Mesodermal cell (in vitro differentiated cells): Measurements from ENCODE around the gene ORC3.
"Not testable (repeated sequence)": the region's sequence is repeated elsewhere in the genome, so short reads cannot be mapped to it uniquely, and the experiment has no call there.

Experiments
- H3K27ac ChIP-seq: 2 replicates; pipeline ENCODE4 v1.7.0; 2013; ENCODE audit warnings: mild to moderate bottlenecking, low read depth, low read length, moderate library complexity; ENCODE audit not compliant: severe bottlenecking
- H3K36me3 ChIP-seq: 2 replicates; pipeline ENCODE4 v1.7.1; 2013; ENCODE audit warnings: mild to moderate bottlenecking, low read length, moderate library complexity; ENCODE audit not compliant: control insufficient read depth, insufficient read depth
- H3K4me1 ChIP-seq: one replicate; pipeline ENCODE4 v1.7.1; 2013; ENCODE audit warnings: mild to moderate bottlenecking, low read length; ENCODE audit not compliant: insufficient read depth, control insufficient read depth, poor library complexity, severe bottlenecking
- H3K4me3 ChIP-seq: 2 replicates; pipeline ENCODE4 v1.7.0; 2013; ENCODE audit warnings: low read length, control low read depth, mild to moderate bottlenecking; ENCODE audit not compliant: insufficient read depth, poor library complexity, severe bottlenecking; ENCODE audit errors: extremely low read depth
- H3K9me3 ChIP-seq: 2 replicates; pipeline ENCODE4 v1.7.1; 2013; ENCODE audit warnings: mild to moderate bottlenecking, low read length, moderate library complexity; ENCODE audit not compliant: control insufficient read depth
- WGBS, 2 experiments: methylation state at CpG; one replicate each; pipeline ENCODE4 v1.1.5; 2013; ENCODE audit warnings: missing lambda C conversion rate in 2 of 2; ENCODE audit not compliant: insufficient coverage in 2 of 2; 5-methylcytosine and 5-hydroxymethylcytosine counted together

The ORC3 gene

DNA sequence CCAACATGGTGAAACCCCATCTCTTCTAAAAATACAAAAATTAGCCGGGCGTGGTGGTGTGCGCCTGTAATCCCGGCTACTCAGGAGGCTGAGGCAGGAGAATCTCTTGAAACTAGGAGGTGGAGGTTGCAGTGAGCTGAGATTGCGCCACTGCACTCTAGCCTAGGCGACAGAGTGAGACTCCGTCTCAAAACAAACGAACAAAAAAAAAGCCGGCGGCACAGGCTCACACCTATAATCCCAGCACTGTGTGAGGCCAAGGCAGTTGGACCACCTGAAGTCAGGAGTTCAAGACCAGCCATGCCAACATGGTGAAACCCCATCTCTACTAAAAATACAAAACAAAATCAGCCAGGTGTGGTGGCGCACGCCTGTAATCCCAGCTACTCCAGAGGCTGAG lies 106.9 kb downstream of the ORC3 start:
- not testable (repeated sequence) for H3K4me1 ChIP-seq, H3K9me3 ChIP-seq, H3K4me3 ChIP-seq, H3K27ac ChIP-seq
- 89 to 94% methylated on average over 8 to 12 of the region's 12 CpGs for WGBS, 2 experiments
- peaks cover 24% of the 10 kb centered on the region for H3K36me3 ChIP-seq

DNA sequence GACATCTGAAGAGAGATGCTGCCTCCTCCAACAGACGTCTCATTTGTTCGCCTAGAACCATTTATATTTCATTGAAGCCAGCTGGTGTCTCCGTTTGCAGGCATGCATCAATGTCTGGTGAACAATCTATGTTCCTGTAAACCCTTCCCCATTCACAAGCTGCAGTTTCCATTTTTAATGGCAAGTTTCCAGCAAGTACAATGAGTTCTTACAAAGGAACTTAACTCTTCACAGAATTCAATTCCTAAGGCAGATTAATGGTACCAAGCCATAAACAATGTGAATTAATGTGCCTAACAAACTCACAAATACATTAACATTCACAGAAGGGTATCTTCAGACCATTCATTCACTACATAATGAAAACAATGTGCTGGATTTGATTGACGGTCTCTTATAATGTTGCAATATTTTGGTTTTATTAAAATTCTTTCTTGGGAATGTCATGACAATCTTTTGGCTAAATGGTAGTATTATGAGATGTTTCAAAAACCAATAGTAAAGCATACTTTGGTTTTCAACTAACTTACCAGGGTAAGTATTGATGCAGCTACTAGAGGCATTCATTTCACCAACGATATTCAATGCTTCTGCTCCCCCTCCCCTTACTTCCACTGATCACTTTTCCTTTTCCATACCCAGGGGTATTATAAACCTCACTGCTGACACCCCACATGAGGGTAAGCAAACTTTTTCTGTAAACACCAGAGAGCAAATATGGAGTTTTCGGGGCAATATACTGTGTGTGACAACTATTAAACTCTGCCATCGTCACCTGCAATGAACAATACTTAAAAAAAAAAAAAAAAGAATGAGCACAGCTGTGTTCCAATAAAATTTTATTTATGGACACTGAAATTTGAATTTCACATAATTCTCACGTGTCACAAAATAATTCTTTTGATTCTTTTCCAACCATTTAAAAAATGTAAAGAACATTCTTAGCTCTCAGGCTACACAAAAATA lies 107.9 kb downstream of the ORC3 start:
- Histone ChIP-seq H3K4me3 (peak overlapping the region; percentile 97), H3K4me1 (peaks cover 4% of the 10 kb centered on the region), H3K36me3 (peaks cover 22% of the 10 kb centered on the region), H3K27ac (no peak overlapping the region), H3K9me3 (no peaks in the 10 kb centered on the region)
- 63 to 79% methylated on average over 4 to 6 of the region's 8 CpGs for WGBS, 2 experiments

DNA sequence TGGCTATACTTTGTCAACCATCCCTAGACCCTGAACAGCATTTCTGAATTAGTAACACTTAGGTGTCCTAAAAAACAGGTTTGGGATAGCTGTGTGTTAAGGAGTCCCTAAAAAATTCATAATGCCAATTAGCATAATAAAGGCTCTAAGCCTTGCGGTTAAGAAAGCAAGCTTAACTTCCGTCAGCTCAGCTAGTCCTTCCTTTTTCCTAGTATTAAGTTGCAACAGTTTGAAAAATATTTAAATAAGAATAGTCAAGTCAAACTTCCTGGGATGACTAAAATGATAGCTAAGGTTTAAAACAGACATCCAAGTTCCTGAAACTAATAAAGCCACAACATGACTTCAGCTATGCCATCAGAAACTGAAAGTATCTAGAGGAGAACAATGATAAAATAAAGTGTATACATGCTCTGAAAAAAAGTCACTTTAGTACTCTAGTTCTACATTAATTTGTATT lies 108.6 kb downstream of the ORC3 start:
- Histone ChIP-seq H3K36me3 (peaks cover 19% of the 10 kb centered on the region), H3K4me3 (peak overlapping the region; percentile 97), H3K9me3 (no peaks in the 10 kb centered on the region), H3K4me1 (peaks cover 4% of the 10 kb centered on the region), H3K27ac (no peak overlapping the region)
- WGBS, 2 experiments = no CpG with 5 or more reads among the region's 2 CpGs

DNA sequence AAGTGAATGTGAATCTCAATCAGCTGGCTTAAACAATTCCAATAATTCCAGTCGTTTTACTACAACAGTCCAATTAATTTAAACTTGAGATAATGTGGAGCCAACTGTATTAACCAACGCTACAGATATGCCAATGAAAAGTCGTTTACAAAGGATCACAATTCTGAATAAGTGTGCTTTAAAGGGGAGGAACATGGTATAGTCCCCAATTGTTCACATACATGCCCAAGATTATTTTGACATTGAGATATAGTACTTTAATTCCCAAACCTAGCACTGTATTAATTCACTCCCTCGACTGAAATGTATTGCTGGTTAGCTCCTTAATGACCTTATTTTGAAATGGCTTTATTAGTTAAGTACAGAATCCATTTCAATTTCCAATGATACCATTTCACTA lies 109.6 kb downstream of the ORC3 start:
- Histone ChIP-seq H3K36me3 (peaks cover 19% of the 10 kb centered on the region), H3K4me3 (peak overlapping the region; percentile 97), H3K9me3 (no peaks in the 10 kb centered on the region), H3K27ac (no peak overlapping the region), H3K4me1 (peaks cover 4% of the 10 kb centered on the region)
- WGBS, 2 experiments = 20% methylated on average over 1 of the region's 4 CpGs; no CpG with 5 or more reads in 1 of the 2 experiments

DNA sequence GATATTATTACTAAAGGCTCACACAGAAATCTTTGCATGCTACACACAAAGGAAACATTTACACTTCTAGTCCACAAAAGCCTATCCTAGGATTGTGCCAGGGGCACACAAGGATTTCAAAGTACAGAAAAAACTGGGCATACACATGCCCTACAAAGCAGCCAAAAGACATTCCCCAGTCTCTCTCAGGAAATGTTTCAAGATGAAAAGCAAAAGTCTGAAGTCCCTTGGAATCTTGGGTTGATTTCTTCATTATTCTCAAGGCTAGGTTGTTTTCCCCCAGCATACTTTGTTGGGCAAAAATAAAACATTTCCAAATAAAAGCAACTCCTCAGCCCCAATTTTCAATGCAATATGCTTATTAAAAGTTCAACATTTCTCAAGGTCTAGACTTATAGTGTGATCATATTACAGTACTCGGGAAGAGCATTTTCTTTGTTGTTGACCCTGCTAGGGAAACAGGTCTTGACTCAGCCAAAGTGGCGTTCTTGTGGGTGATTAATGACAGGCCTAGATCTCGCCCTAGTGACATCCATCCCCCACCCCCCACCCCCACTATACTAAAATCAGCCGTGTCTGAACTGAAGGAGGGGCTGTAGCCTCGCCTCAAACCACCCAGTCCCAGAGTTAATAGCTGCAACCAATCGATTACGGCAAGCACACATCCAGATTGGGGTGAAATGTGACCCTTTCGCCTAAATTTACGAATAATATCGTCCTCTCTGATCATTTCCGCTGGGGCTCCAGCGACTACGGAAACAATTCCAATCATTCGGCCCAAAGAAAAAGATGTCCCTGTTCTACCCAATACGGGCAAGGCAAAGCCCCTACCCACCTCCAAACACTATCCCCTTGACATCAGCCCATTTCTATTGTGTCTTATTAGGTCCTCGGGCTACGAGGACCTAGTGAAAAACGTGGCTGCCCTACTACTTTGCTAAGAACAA lies 110.7 kb downstream of the ORC3 start:
- peaks cover 4% of the 10 kb centered on the region for H3K4me1 ChIP-seq
- peaks cover 17% of the 10 kb centered on the region for H3K36me3 ChIP-seq
- peak overlapping the region; percentile 97 for H3K4me3 ChIP-seq
- 0 to 2% methylated on average over 11 to 13 of the region's 18 CpGs for WGBS, 2 experiments
- peak overlapping the region; percentile 97 for H3K27ac ChIP-seq
- H3K9me3 ChIP-seq = no peaks in the 10 kb centered on the region

DNA sequence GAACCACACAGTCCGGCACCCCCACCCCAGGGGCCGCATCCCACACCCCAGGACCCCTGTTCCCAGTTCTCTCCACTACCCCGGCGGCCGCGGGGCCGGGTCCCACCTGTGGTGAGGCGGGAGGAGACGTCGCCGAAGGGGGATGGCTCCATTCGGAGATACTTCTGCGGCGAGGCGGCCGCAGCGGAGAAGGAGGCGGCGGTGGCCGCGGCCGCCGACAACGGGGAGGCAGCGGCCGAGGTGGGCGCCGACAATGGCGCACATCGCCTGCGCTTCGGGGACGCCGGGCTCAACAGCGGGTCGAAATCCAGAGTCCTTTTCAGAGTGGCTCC lies 111.4 kb downstream of the ORC3 start:
- Histone ChIP-seq H3K4me1 (peaks cover 4% of the 10 kb centered on the region), H3K36me3 (peaks cover 14% of the 10 kb centered on the region), H3K27ac (peak overlapping the region; percentile 97), H3K9me3 (no peaks in the 10 kb centered on the region), H3K4me3 (peak overlapping the region; percentile 97)
- 0% methylated on average over 22 to 28 of the region's 36 CpGs for WGBS, 2 experiments

DNA sequence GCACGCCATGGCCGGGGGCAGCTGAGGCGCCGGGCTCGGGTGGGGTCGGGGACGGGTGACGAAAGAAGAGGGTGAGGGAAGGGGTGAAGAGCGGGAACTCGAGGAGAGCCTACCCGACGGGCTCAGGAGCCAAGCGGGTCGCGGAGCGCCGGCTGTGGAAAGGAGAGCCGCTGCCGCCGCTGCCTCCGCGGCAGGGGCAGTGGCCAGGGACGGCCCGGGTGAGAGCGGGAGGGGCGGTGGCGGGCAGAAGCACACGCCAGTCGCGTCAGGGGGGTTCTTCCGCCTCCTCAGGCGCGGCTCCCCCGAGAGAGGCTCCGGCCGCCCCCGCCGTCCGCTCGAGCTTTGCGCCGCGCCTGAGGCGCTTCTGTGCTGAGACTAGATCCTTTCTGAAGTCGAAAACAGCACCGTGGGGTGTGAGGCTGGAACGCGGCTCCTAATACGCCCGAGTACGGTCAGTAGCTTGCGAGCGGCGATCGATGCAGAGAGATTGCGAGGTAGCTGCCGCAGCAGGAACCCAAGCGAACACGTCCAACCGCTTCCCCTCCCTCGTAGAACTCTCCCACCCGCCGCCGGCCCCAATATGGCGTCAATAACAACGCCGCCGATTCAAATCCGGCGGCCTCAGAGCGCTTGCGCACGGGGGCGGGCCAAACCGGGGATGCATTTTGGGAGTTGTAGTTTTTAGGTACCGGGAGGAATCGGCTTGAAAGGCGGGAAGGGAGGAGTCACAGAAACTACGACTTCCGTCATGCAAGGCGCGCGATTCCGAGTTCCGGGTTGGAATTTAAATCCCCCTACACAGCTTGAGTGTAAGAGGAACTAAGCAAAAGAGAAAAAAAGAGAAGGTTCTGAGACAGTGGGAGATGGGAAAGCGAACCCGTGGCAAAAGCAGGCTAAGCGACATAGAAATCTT lies 112.0 kb downstream of the ORC3 start, which contains the start of gene AKIRIN2:
AKIRIN2 (minus strand) TSS at position 558 of the 913 bp plus-strand sequence; CDS start at position 9, 549 bp downstream.
- peak within 1 kb of the TSS; percentile 97 for H3K4me3 ChIP-seq
- H3K36me3 ChIP-seq = peaks cover 12% of the 10 kb centered on the region
- WGBS, 2 experiments = 1% methylated on average over 30 to 64 of the region's 88 CpGs
- H3K9me3 ChIP-seq = no peaks in the 10 kb centered on the region
- peak within 1 kb of the TSS; percentile 97 for H3K27ac ChIP-seq
- peaks cover 4% of the 10 kb centered on the region for H3K4me1 ChIP-seq

DNA sequence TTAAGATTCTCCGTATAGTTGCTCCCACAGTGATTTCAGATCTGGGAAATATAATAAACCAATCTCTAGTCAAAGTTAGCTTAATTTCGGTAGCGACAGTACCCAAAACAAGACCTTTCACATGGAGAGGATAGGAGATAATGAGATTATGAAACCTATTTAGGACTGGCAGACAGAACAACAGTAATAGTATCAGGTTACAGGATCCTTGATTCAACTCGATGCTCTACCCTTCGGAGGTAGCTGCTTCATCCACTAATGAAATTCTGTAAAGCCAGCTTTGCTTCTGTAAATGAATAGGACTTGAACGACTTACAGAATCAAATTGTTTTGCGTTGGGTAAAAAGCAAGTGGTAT lies 112.6 kb downstream of the ORC3 start:
- H3K36me3 ChIP-seq = peaks cover 8% of the 10 kb centered on the region
- peak overlapping the region; percentile 97 for H3K4me3 ChIP-seq
- H3K27ac ChIP-seq = peak overlapping the region; percentile 97
- no peaks in the 10 kb centered on the region for H3K9me3 ChIP-seq
- peaks cover 4% of the 10 kb centered on the region for H3K4me1 ChIP-seq
- WGBS, 2 experiments = 3 to 6% methylated on average over 2 to 7 of the region's 7 CpGs

DNA sequence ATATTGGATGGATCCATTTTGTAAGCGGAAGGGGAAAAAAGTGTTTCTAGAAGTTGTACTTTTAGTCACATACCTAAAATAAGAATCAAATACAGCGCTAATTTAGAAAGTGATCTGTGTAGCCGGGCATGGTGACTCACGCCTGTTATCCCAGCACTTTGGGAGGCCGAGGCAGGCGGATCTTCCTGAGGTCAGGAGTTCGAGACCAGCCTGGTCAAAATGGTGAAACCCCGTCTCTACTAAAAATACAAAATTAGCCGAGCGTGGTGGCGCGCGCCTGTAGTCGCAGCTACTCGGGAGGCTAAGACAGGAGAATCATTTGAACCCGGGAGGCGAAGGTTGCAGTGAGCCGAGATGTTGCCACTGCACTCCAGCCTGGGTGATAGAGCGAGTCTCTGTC lies 113.1 kb downstream of the ORC3 start:
- H3K4me1 ChIP-seq, H3K9me3 ChIP-seq, H3K36me3 ChIP-seq: not testable (repeated sequence)
- 91 to 93% methylated on average over 15 to 18 of the region's 19 CpGs for WGBS, 2 experiments
- H3K27ac ChIP-seq = peak overlapping the region; percentile 97
- peak overlapping the region; percentile 97 for H3K4me3 ChIP-seq
